Measurements from ENCODE around the gene RARG. TPM values are rescaled to one million over a fixed set of nuclear protein-coding genes. Genes with fewer than 3 reads are reported as not detected.
"Not testable (repeated sequence)": the region's sequence is repeated elsewhere in the genome, so short reads cannot be mapped to it uniquely, and the experiment has no call there.

Gene RARG
- total RNA-seq, 1 donor from 2014 or later: 21.2 TPM

DNA sequence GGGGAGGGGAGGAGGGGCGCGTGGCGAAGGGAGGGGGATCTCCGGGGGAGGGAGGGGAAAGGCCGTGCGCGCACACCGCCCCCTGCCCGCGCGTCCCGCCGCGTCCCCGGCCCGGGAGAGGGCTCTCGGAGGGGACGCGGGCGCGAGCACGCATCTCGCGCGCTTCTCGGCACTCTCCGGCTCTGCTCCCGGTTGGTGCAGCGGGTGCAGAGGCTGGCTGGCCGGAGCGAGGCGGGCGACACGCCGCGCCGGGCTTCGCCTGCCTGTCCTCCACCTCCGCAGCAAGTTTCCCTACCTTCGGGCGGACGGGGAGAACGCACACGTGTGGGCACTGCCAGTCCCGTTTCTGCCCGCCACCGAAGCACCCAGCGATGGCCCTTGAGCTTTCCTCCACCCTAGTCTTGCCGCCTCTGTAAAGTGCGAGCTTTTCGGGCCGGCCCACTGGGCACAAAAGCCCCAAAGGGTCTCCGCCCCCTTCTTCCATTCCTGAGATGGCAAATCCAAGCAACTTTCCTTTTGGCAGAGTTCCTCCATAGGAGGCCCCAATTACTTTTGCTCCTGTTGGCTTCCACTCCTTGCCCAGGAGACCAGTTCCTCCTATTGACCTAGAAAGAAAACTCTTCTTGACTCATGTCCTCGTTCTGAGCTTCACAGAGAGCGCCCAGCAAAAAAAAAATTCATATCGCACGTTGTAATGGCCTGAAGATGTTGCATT, 50.9 kb downstream of the RARG start:
- peak; percentile 88 for DNase-seq (ENCODE audit: low spot score)
- intact Hi-C loops (cut with DNase I): no loop called here

DNA sequence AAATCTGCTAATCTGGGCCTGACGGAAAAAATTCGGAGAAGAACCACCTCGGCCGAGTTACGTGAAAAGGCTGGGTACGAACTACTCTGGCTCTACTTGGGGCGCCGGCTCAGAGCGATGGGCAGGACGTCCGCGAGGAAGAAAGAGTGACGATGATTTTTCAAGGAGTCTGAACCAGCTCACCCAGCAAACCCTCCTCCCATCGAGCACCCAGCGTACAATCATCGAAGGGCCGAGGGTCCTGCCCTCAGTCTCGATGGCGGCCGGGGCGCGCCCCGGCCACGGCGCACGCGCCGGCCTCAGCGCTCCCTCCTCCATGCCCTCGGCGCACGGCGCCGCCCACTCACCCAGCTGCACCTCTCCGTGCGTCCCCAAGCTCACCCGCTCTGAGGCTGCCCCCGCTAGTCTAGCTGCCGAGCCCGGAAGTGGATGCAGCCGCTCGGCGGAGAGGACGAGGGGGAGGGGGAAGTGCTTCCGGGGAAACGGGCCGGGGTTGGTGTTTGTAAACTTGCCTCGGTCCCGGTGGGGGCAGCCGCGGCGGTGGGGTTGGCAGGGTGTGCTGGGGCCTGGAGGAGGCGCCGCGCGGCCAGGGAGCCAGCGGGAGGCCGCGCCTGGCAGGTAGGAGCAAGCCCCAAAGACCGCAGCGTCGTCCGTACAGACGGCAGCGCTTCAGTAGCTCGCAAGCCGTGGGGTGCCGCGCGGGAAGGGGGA, 51.6 kb downstream of the RARG start, which contains the start of the genes CSAD and ZNF740:
CSAD (minus strand) TSS at position 706 of the 711 bp plus-strand sequence. CDS start 7,455 bp downstream, outside the sequence.
ZNF740 (plus strand) TSS at position 503 of the 711 bp plus-strand sequence. CDS start 1,262 bp downstream, outside the sequence.
- DNase-seq (ENCODE audit: low spot score): peak; percentile 98
- intact Hi-C loops (cut with DNase I): no loop called here

DNA sequence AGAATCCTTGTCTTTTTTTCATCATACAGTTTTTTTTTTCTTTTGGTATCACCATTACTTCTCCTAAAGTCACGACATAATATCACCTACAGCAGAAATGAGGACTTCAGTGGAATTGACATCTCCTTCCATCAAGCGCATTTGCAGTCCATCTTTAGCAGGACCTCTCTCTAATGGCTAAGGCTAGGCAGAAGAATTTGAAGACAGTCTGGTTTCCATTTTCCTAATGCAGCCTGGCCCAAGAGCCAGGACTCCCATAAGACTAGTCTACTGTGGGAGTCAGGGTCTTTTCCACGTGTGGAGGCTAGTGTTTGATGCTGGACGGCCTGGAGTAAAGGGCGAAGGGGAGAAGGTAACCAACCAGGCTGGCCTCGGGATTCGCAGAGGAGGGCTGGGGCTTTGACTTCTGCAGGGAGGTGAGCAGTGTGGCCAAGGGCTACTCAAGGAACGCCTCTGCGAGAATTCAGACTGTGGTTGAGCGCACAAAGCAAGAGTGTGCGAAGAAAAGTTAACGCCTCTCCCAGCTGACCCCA, 52.3 kb downstream of the RARG start:
- intact Hi-C loops (cut with DNase I): no loop called here
- peak; percentile 75 for DNase-seq (ENCODE audit: low spot score)

DNA sequence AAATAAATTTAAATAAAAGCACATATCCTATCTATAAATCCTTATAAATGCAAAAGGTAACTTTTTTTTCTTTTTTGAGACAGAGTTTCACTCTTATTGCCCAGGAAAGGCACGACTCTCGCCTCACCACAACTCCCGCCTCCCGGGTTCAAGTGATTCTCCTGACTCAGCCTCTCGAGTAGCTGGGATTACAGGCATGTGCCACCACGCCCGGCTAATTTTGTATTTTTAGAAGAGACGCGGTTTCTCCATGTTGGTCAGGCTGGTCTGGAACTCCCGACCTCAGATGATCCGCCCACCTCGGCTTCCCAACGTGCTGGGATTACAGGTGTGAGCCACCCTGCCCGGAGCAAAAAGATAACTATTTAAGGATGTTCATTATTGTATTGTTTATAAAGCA, 53.2 kb downstream of the RARG start:
- intact Hi-C loops (cut with DNase I): not testable (repeated sequence)
- DNase-seq (ENCODE audit: low spot score): peak; percentile 38

DNA sequence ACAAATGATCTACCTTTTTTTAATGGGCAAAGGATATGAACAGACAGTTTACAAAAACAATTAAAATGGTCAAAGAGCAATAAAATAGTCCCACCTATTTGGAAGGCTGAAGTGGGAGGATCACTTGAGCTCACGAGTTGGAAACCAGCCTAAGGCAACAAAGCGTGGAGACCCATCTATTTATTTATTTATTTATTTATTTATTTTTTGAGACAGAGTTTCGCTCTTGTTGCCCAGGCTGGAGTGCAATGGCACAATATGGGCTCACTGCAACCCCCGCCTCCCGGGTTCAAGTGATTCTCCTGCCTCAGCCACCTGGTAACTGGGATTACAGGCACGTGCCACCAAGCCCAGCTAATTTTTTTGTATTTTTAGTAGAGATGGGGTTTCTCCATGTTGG, 54.6 kb downstream of the RARG start:
- intact Hi-C loops (cut with DNase I): not testable (repeated sequence)
- DNase-seq (ENCODE audit: low spot score): peak; percentile 17

DNA sequence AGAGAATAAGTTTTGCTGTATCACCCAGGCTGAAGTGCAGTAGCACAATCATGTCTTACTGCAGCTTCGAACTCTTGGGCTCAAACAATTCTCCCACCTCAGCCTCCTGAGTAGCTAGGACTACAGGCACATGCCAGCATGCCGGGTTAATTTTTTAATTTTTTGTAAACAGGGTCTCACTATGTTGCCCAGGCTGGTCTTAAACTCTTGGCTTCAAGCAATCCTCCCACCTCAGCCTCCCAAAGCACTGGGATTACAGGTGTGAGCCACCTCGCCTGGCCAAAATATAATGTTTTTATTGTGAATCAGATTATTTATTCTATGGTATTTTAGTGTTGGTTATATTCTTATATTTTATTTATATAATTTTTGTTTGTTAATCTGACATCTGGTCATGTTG, 55.3 kb downstream of the RARG start:
- no peak for DNase-seq (ENCODE audit: low spot score)
- intact Hi-C loops (cut with DNase I): no loop called here

DNA sequence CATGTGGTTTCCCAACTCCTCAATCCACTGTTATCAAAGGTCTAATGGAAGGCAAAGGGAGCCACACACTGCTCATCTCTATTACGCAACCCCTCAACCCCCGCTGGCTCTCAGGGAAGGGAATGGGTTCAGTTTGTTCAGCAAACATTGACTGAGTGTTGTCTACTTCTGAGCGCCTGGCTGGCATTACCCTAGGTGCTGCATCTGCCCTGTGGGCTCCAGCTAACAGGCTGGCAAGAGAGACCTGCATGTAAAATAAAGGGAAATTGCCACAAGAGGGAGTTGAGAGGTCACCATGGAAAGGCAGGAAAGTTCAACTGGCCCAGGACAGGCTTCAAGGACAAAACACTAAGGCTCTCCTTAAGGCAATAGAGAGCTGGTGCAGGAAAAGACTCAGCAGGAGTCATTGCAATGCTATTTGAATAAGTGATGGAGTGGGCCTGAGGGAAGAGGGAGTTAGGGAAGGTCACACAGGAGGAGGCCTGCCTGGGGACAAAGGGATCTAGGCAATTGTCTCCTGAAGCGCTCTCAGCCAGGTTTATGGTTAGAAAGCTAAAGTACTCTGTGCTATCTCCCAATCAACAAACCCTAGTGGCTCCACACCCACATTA, 57.0 kb downstream of the RARG start:
- intact Hi-C loops (cut with DNase I): no loop called here
- no peak for DNase-seq (ENCODE audit: low spot score)

DNA sequence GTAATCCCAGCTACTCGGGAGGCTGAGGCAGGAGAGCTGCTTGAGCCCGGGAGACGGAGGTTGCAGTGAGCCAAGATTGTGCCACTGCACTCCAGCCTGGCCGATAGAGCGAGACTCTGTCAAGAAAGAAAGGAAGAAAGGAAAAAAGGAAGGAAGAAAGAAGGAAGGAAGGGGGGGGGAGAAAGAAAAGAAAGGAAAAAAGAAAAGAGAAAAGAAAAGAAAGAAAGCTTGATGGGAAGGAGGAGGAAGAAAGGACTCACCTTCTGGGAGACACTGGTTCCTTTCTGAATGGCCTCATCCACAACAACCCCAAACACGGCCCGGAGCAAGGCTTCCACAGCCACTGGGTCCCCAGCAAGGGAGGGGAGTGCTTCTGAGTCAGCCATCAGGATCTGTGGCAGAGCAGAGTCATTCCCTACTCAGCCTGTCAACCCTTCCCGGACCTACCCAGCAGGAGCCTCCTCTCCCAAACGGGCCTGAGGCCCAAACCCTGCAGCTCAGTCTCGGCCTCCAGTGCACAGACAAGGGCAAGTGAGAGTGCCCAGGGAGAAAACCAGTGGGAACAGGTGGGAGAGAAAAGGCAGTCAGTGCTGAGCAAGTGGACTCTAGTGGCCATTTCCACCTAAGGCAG, 58.8 kb downstream of the RARG start:
- intact Hi-C loops (cut with DNase I): no loop called here
- no peak for DNase-seq (ENCODE audit: low spot score)

DNA sequence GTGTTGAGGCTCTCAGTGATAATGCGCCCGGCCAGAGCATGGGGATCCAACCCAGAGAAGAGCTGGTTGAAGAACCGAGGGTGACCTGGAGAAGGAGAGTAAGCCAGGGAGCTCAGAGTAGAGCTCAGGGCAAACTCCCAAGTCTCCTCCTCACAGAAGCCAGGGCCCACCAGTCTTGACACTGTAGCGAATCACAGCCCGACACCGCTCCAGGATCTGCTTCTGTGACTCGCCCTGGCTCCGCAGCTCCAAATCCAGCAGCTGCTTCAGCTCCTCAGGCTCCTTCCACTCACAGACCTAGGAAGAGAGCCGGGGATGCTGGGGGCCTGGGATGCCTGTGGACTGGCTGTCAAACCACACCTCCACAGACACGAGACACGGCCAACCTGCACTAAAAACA, 59.7 kb downstream of the RARG start:
- intact Hi-C loops (cut with DNase I): no loop called here
- DNase-seq (ENCODE audit: low spot score): no peak

DNA sequence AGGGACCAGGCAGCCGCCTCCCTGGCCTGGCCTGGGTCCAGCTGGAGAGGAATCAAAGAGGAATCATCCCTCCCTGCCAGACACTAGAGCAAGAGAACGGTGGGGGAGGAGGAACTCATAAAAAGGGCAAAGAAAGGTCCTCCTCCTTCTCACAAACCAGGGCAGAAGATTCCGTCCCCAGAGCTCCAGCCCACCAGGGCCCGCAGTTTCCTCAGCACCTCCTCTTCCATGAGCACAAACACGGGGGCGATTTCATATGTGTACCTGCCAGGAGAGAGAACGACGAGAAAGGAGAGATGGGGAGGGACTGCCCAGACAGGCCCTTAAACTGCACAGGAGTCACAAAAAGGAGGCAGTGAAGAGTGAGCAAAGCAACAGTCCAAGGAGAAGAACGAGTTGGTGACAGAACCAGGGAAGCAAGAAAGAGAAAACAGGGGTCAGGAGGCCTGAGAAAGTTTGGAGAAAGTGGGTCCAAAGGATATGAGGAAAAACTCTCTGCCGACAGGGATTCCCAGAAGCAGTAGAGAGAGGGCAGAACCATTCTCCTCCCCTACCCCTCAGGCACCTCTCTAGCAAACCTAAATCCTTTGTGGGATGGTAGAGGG, 60.2 kb downstream of the RARG start:
- intact Hi-C loops (cut with DNase I): no loop called here

DNA sequence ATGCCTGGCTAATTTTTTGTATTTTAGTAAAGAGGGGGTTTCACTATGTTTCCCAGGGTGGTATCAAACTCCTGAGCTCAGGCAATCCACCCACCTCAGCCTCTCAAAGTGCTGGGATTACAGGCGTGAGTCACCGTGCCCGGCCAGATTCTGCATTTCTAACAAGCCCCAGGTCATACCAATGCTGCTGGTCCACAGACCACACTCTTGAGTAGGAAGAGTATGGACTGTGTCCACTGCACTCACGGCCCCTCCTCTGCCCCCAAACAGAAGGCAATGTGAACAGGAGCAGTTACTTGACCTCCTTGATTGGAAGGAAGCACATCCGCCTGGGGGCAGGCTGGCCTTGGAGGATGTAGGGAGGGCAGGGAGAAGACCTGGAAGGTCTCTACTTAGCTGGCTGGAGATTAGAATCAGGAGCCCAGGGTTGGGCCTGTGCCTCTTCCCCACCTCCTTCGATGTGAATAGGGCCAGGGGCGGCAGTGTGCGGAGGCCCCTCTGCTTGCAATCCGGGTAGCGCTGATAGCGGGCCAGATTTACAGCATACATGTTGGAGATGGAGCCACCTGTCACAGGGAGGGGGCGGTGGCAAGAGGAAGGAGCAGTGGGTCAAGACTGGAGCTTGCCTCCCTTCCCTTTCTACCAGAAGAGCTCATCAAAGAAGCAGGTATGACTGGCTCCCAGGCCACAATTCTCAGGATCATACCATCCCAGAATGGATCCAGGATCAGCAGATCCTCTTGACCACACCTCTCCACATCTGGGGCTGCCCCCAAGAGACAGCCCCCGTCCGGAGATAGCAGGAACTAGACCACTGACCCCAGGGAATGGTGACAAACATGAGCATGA, 60.9 kb downstream of the RARG start:
- DNase-seq (ENCODE audit: low spot score): no peak
- intact Hi-C loops (cut with DNase I): no loop called here

More for the DNA sequence above, 60.2 kb downstream of the RARG start:
- no peak for DNase-seq (ENCODE audit: low spot score)

DNA sequence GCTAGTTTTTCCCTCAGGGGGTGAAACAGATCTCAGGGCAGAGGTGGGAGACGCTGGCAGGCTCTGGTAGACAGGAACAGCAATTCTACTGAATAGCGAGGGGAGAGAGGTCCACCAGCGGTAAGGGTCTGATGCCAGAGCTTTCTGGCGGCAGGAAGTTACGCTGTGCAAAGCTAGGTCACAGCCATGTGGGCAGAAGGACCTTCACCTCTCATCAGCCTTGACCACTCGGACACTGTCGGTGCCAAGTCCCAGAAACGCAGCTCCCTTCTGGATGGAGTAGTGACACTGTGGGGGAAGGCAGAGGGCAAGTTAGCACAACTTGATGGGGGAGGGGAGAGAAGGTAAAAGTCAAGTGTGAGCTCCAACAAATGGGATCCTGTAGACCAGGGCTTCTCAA, 61.8 kb downstream of the RARG start:
- intact Hi-C loops (cut with DNase I): no loop called here
- no peak for DNase-seq (ENCODE audit: low spot score)

DNA sequence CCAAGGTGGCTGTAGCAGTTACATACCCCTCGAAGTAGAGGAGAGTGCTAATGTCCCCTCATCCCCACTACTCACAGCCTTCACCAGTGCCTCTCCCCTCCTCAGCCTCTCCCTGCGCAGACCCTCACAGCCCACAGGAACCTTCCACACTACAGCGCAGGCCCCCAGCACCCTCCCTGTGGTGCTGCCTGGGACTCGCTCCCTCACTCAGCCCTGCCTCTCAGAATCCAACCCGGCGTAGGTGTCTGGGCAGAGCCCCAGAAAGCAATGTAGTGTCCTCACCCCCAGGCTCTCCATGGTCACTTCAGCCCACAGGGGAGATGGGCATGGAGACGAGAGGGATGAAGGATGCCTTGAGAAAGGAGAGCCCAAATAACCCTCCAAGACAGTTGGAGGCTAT, 62.4 kb downstream of the RARG start:
- intact Hi-C loops (cut with DNase I): no loop called here
- DNase-seq (ENCODE audit: low spot score): no peak

DNA sequence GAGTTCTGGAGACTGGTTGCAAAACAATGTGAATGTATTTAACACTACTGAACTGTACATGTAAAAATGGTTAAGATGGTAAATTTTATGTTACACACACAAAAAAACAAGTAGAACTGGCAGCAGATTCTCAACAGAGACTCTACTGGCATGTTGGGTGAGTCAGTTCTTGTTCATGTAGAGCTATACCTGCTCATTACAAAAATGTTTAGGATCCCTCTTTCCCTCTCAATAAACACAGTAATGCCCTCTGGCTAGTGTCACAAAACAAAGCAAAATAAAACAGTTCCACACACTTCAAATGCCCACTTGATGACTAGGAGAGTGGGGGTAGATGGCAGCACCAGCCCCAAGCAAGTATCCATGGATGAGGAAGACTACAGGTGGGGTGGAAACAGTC, 65.2 kb downstream of the RARG start:
- DNase-seq (ENCODE audit: low spot score): no peak
- intact Hi-C loops (cut with DNase I): no loop called here

DNA sequence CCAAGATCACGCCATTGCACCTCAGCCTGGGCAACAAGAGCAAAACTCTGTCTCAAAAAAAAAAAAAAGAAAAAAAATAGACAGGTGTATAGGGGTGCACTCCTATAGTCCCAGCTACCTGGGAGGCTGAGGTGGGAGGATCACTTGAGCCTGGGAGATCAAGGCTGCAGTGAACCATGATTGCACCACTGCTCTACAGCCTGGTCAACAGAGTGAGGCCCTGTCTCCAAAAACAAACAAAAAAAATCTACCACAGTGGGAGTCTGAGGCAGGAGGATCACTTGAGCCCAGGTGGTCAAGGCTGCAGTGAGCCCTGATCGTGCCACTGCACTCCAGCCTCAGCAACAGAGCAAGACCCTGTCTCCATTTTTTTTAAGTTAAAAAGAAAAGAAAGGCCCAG, 69.0 kb downstream of the RARG start:
- intact Hi-C loops (cut with DNase I); DNase-seq (ENCODE audit: low spot score): not testable (repeated sequence)

DNA sequence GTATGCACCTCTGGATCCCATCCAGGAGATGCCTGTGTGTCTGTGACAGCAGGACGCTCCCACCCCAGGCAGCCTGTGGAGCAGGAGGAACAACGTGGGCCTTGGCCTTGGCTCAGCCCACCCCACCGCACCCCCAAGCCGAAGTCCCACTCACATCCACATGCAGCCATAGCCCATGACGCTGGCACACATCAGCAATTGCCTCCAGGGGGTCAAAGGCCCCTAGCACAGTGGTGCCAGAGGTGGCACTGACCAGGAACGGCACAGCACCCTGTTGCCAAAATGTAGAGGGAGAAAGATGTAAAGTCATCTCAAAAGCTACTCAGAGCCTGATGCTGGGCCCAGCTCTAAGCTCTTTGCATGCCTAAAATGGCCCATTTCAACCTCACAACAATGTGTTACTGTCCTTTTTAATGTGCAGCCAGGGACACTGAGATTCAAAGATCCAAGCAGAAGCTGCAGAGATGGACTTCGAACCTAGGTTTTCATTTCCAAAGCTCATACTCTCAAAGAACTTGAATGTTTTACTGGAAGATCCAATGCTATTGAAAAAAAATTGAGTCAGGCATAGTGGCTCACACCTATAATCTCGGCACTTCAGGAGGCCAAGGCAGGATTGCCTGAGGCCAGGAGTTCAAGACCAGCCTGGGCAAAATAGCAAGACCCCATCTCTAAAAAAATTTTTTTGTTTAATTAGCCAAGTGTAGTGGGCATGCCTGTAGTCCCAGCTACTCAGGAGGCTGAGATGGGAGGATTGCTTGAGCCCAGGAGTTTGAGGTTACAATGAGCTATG, 70.7 kb downstream of the RARG start:
- intact Hi-C loops (cut with DNase I): loop anchor here (2.0 kb wide), 1 partner anchor 35 kb away; no protein-coding TSS in a partner anchor
- no peak for DNase-seq (ENCODE audit: low spot score)

DNA sequence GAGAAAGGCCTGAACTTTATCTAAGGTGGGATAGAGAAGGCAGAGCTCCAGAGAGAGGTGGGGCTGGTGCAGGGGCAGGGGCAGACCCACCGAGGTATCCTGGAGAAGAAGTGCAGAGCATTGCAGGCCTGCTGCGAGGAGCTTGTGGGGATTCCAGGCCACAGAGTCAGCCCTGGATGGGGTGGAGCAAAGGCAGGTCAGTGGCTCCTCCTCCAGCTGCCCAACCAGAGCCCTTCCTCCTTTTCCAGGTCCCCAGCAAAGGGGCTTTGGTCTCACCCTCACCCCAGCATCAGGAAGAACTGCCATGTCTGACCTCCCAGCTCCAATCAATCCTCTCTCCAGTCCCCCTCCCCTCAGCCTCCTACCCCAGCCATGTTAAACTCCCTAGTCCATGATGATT, 71.3 kb downstream of the RARG start:
- intact Hi-C loops (cut with DNase I): loop anchor here (2.0 kb wide), 1 partner anchor 36 kb away; no protein-coding TSS in a partner anchor
- DNase-seq (ENCODE audit: low spot score): no peak
